Activated naive CD8-positive, alpha-beta T cell (primary cell): Measurements from ENCODE around the gene MAD1L1.

Experiments used
- H3K27ac Mint-ChIP-seq: one replicate; pipeline ENCODE4 v1.8.0; 2021; ENCODE audit warnings: mixed read lengths
- H3K27me3 Mint-ChIP-seq: one replicate; pipeline ENCODE4 v1.8.0; 2021; ENCODE audit warnings: mixed read lengths
- H3K36me3 Mint-ChIP-seq: one replicate; pipeline ENCODE4 v1.8.0; 2021; ENCODE audit warnings: mixed read lengths
- H3K4me1 Mint-ChIP-seq: one replicate; pipeline ENCODE4 v1.8.0; 2021; ENCODE audit warnings: low read depth, mixed read lengths
- H3K4me3 Mint-ChIP-seq: one replicate; pipeline ENCODE4 v1.8.0; 2021; ENCODE audit warnings: mild to moderate bottlenecking, mixed read lengths
- H3K9me3 Mint-ChIP-seq: one replicate; pipeline ENCODE4 v1.8.0; 2021; ENCODE audit warnings: low read depth, mixed read lengths

Gene MAD1L1

DNA sequence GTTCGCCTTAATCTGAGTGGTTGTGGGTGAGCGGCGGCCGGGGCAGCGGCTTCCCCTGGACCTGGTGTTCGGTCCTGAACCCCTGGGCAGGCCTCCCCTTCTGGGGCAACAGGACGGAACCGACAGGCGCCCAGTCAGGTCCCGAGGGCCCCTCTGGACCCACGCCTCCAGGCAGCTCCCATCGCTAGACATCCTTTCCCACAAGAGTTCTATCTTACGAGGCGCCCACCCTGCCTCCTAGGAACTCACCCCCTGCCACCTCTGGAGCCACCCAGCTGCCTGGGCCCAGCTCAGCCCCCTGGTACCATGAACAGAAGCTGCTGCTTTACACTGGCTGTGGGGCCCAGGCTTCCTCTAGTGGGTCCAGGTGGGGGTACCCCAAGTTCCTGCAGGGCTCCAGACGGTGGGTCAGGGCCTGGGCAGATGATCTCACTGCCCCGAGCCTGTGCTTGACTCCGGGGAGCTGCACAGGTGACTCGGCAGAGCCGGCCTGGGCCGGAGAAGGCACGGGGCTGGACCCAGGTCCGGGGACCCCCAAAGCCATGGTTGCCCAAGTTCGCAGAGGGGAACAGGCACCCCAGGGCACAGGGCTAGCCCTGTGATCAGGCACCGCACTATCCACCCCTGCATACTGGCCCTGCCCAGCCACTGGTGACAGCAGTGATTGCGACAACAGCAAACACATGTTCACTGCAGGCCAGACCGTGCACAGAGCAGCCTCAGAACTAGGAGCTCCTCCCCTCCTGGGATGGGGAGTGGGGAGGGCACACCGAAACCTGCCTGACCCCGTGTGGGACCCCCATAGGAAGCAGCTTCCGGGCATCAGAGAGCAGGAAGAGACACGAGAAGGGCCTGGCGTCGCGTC is 382.4 kb downstream of the MAD1L1 start:
- no peak overlapping the region for H3K27ac Mint-ChIP-seq
- H3K9me3 Mint-ChIP-seq = no peaks in the 10 kb centered on the region
- H3K4me3 Mint-ChIP-seq = no peak overlapping the region
- no peaks in the 10 kb centered on the region for H3K36me3 Mint-ChIP-seq
- H3K4me1 Mint-ChIP-seq = peaks cover 9% of the 10 kb centered on the region
- no peaks in the 10 kb centered on the region for H3K27me3 Mint-ChIP-seq

DNA sequence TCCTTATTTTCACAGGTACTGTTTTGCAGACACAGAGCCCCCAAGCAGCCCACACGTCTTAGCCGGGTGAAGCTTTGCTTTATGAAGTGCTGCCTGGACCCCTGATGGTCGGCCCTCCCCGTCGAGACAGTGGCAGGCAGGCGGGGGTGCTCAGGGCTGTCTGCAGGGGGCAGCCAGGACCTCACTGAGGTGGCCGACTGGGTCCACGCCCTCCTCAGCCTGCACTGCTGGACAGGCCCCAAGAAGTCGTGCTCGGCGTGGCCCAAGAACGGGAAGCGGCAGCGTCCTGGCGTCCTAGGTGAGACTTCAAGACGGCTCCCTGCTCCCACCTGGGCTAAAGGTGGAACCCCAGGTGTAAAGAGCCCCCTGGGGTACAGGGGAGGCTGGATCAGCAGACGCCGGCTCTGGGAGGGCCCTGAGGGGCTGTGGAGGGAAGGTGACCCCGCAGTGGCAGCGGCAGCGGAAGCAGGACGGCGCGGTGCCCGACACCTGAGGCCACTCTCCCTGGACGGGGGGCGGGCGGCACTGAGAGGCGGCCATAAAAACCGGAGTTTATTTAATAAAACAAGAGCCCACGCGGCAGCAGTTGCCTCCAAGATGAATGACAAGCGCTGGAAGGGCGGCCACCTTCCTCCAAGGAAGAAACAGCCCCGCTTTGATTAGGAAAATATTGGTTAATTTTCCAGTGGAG is 383.2 kb downstream of the MAD1L1 start:
- Mint-ChIP-seq H3K27ac (no peak overlapping the region), H3K4me1 (peaks cover 1% of the 10 kb centered on the region), H3K9me3 (no peaks in the 10 kb centered on the region), H3K36me3 (no peaks in the 10 kb centered on the region), H3K27me3 (no peaks in the 10 kb centered on the region), H3K4me3 (no peak overlapping the region)

DNA sequence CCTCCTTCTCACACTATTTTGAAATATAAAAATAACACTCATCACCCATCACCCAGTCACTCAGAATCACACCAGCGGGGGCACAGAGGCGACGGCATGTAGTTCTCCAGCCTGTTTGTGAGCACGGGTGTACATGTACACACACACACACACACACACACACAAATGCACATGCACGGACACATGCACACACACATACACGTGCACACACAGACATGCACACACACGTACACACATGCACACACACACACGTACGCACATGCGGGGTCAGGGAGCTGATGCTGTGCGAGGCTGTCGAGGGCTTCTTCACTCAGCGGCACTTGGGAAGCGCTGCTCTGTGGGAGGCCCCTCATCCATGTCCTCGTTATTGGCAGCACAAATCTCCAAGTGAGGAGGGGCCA is 383.8 kb downstream of the MAD1L1 start:
- H3K27ac Mint-ChIP-seq = no peak overlapping the region
- H3K9me3 Mint-ChIP-seq = no peaks in the 10 kb centered on the region
- no peaks in the 10 kb centered on the region for H3K36me3 Mint-ChIP-seq
- no peaks in the 10 kb centered on the region for H3K27me3 Mint-ChIP-seq
- no peak overlapping the region for H3K4me3 Mint-ChIP-seq
- H3K4me1 Mint-ChIP-seq = no peaks in the 10 kb centered on the region

DNA sequence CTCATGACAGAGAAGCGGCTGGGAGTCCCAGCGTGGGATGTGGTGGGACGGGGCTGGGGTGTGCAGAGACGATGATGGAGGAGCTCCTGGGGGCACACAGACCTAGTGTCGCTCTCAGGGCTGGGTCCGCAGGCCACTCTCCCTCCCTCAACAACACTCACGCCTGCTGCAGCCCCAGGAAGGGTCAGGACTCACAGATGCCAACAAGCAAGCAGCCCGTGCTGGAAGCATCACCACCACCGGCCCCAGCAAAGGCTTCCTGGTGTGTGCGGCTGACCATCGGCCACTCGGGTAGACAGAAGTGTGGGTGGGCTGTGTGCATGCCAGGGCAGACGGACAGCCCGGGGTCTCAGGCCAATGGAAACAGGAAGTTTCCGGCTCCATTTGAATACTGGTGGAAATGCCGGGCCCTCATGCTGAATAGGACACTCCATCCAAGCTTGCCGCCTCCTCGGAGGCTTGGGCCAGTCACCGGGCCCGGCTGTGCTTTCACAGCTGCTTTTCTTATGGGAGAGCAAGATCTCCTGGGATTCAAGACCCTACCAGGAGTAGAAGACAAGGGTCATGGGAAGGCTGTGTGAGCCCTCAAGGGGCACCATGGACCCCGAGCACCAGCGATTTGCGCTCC is 384.6 kb downstream of the MAD1L1 start:
- Mint-ChIP-seq H3K4me1 (no peaks in the 10 kb centered on the region), H3K27ac (no peak overlapping the region), H3K9me3 (no peaks in the 10 kb centered on the region), H3K4me3 (no peak overlapping the region), H3K27me3 (no peaks in the 10 kb centered on the region), H3K36me3 (no peaks in the 10 kb centered on the region)

DNA sequence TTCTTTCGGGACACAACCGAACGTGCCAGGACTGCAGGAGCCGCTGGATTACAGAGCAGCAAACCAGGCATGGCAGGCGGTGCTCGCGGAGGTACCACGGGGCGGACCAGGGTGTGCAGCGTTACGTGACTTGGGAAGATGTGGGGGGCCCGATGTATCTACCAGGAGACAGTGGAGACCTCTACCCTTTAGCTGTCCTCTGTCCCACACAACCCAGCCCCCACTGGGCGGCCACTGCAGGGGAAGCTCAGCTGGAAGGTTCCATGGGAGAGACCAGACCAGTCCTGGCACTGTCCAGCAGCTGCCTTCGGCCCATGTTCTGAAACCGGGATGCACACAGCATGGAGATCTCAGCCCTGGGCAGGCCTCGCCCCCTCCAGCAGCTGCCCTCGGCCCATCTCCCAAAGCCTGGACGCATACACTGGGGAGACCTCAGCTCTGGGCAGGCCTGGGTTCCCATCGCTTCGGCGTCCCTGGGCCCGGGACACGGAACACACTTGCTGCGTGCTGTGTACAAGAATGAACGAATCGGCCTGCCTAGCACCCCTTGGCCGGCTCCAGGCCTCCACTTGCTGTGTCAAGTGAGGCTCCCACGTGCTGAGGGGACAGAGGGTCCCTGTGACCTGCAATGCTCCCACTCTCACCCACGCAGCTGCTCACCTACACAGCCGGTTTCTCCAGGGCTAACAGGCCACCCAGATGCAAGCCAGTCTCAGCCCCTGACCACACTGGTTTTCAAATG is 385.3 kb downstream of the MAD1L1 start:
- H3K4me3 Mint-ChIP-seq = no peak overlapping the region
- no peak overlapping the region for H3K27ac Mint-ChIP-seq
- no peaks in the 10 kb centered on the region for H3K4me1 Mint-ChIP-seq
- no peaks in the 10 kb centered on the region for H3K36me3 Mint-ChIP-seq
- H3K27me3 Mint-ChIP-seq = no peaks in the 10 kb centered on the region
- H3K9me3 Mint-ChIP-seq = no peaks in the 10 kb centered on the region

DNA sequence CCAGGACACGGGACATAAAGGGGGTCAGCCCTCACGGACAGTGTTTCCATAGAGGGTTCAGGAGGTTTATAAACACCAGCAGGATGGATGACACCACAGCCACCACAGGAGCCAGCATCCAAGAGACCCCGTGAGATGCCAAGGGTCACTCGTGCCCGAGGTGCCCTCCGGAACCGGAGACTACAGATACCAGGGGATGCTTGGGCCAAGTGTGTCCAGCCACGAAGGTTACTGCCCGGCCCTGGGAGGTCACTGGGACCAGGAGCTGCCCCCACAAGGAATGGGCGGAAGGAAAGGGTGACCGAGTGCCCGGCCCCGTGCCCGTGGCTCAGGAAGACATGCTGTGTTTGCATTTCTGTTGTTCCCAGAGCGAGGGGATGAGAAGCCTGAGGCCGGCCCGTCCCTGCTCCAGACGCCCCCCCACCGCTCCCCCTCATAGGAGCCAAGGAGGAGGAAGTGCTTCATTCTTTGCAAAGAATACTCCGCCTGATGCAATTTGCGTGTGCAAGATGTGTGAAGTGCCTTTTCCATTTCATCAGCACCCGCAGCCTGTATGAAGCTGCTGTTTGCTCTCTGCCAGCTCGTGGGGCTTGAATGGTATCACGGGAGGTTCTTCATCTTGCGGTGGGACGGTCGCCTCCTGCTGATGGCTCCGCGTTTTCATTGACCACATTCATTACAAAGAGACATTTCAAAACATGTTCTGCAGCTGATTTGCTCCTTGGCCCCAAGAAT is 386.2 kb downstream of the MAD1L1 start:
- Mint-ChIP-seq H3K27ac (no peak overlapping the region), H3K36me3 (no peaks in the 10 kb centered on the region), H3K4me3 (no peak overlapping the region), H3K4me1 (no peaks in the 10 kb centered on the region), H3K27me3 (no peaks in the 10 kb centered on the region), H3K9me3 (no peaks in the 10 kb centered on the region)

DNA sequence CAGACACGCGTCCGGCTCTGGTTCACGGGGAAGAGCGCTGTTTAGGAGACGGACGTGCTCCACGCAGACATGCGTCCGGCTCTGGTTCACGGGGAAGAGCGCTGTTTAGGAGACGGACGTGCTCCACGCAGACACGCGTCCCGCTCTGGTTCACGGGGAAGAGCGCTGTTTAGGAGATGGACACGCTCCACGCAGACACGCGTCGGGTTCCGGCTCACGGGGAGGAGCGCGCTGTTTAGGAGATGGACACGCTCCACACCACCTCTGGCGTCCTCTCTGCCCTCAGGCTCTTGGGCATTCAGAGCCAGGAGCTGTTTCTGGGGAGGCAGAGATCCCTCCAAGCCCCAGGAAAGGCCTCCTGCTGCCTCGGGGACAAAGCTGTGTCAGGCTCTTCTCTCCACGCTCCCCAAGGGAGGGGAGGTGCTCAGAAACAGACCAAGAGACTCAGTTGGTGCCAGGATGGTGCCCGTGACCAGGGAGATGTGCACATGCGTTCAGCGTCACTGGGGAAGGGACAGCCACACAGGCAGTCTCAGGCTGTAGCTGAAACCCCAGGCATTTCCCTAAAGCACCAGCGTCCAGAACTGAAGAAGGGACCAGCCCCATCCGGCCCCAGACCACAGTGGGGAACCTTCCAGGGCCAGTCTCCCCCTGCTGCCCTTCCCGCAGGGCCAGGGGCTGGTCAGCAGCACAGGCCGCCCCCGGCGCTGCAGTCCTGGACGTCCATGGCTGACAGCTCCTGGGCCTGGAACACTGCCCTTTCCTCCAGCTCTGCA is 387.0 kb downstream of the MAD1L1 start:
- Mint-ChIP-seq H3K27me3 (no peaks in the 10 kb centered on the region), H3K27ac (no peak overlapping the region), H3K9me3 (no peaks in the 10 kb centered on the region), H3K4me1 (no peaks in the 10 kb centered on the region), H3K4me3 (no peak overlapping the region), H3K36me3 (no peaks in the 10 kb centered on the region)

DNA sequence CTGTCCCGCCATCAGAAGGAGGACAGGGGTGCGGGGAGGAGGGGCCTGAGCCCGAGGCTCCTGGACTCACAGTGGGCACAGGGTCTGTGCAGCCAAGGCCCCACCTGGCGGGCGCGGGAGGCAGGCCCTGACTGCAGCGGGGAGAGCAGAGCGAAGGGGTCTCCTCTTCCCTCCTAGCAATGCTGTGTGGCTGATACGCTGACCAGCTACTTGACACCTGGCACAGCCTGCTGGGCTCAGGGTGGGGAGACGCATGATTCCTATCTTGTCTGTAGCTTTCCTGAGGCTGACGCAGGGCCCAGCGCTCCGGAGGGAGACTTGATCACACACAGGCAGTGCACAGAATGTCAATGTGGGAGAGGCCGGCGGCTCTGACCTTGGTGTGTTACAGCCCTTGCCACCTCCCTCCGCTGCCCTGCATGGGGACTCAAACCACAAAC is 387.8 kb downstream of the MAD1L1 start:
- H3K4me1 Mint-ChIP-seq = no peaks in the 10 kb centered on the region
- H3K4me3 Mint-ChIP-seq = no peak overlapping the region
- H3K27me3 Mint-ChIP-seq = no peaks in the 10 kb centered on the region
- no peaks in the 10 kb centered on the region for H3K9me3 Mint-ChIP-seq
- H3K27ac Mint-ChIP-seq = no peak overlapping the region
- H3K36me3 Mint-ChIP-seq = no peaks in the 10 kb centered on the region

DNA sequence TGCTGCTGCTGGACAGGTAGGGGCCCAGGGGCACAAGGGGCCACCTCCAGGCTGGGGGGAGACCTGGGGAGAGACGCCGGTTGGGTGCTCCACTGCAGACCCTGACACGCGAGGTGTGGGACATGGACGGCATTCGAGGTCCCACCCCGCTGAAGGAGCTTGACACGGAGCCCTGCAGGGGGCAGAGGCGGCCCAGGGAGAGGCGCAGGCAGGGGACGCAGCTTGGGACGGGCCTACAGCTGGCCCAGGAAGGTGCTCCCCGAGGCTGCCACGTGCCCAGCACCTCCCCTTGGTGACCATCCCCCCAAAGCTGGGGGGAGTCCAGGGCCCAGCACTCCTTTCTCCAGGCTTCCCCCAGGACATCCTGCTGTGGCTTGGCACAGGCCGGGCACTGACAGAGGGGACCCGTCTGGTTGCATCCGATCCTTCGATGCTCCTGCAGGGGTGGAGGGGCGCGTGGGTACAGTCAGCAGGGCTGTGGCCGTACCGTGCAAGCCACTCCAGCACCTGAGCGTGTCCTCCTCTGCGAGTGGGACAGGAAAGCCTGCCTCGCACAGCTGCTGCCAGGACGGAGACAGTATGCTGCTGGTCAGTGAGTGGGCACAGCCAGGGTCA is 388.3 kb downstream of the MAD1L1 start:
- Mint-ChIP-seq H3K36me3 (no peaks in the 10 kb centered on the region), H3K27me3 (no peaks in the 10 kb centered on the region), H3K27ac (no peak overlapping the region), H3K4me1 (no peaks in the 10 kb centered on the region), H3K9me3 (no peaks in the 10 kb centered on the region), H3K4me3 (no peak overlapping the region)

DNA sequence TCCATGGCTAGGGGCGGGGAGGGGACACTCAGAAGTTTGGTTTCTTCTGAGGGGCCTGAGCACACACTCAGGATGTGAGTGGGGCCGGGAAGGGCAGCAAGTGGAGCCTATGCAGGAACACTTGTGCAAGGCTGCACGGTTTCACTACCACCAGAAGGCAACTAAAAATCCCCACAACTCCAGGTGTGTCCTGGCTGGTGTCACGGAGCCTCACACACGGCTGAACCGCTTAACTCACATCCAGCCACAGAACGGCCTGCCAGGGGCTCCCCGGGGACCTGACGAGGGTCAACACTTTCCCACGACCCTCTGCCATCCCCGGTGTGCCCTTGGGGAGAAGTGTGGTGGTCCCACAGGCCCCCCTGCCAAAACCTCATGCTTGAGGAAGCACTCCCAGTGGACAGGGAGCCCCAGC is 388.8 kb downstream of the MAD1L1 start:
- Mint-ChIP-seq H3K4me1 (no peaks in the 10 kb centered on the region), H3K27ac (no peak overlapping the region), H3K4me3 (no peak overlapping the region), H3K36me3 (no peaks in the 10 kb centered on the region), H3K9me3 (no peaks in the 10 kb centered on the region), H3K27me3 (no peaks in the 10 kb centered on the region)

DNA sequence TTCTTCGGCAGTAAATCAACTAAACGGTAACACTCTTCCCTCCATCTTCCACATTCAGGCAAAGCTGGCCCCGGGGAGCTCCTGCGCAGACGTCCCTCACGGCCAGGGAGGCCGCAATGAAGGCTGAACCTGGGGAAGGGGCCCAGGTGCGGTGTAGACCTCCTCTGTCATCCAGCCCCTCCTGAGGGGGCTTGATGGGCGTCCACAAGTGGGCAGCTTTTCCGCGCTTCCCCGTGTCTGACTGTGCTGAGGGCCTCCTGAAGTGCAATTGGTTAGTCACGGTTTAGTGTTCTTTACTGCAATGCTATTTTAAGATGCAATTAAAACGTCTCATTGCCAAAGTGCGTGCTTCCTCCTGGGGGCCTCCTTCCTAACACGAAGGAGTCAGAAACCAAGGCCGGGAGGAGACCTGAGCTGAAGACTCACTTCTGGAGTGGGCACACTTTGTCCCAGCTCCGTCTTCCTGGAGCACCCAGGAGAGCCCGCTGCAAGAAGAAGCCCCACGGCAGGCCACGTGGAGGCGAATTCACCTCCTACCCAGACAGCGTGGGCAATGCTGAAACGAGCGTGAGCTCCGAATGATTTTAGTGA is 389.4 kb downstream of the MAD1L1 start:
- Mint-ChIP-seq H3K9me3 (no peaks in the 10 kb centered on the region), H3K4me3 (no peak overlapping the region), H3K4me1 (no peaks in the 10 kb centered on the region), H3K27me3 (no peaks in the 10 kb centered on the region), H3K27ac (no peak overlapping the region), H3K36me3 (no peaks in the 10 kb centered on the region)

DNA sequence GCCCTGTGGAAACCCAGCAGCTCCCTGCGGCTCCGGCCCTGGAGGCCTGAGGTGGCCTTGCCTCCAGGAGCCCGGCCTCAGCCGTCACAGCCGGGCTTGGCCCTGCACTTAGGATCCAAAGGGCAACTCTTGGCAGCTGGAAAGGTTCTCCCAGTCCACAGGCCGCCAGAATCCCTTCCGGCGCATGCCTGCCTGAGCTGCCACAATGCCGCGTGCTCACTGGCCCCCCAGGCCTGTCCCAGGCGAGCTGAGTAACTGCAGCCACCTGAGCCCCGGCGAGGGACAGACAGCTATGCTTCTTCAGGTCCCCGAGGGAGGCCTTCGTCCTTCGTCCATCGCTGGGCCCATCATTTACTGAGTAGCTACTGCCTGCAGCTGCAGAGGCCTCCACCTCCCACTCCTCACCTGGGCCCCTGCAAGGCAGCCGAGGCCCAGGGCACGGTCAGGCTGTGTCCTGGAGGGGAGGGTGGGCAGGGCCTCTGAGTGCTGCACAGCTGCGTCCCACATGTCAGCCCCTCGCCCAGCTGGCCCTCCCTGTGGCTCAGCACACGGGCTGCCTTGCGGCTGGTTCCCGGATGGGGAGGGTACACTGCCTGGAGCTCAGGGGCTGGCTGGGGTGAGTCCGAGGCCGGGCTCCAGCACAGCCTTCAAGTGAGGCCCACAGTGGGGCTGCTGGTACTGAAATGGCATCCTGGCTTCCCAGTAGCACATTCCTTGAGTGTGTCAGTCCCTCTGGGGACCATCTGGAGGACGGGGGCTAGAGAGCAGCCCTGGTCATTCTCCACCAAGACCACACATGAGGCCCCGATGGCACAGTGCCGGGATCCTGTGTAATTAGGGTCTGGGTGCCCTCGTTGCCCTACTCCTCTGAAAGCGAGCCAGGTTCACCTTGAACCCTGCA is 390.2 kb downstream of the MAD1L1 start:
- Mint-ChIP-seq H3K4me3 (no peak overlapping the region), H3K27me3 (no peaks in the 10 kb centered on the region), H3K27ac (no peak overlapping the region), H3K4me1 (no peaks in the 10 kb centered on the region), H3K9me3 (no peaks in the 10 kb centered on the region), H3K36me3 (peaks cover 5% of the 10 kb centered on the region)
